HepG2 (cell line): Measurements from ENCODE around the gene NOS1AP. TPM values are rescaled to one million over a fixed set of nuclear protein-coding genes. Genes with fewer than 3 reads are reported as not detected.

Source experiments
- ATAC-seq: fragments of 200-7000 bp; cut with Tn5 transposase; 3 replicates; pipeline ENCODE4 v1.9.1; 2020; ENCODE audit warnings: mild to moderate bottlenecking, moderate library complexity
- BruUV-seq: library from RNA; stranded (reverse); fragments of 400-500 nt; replicated peaks from 2 replicates; lab custom pipeline; 2021; lab: Mats Ljungman, UMichigan
- CTCF ChIA-PET: fragments of 300-600 bp; formaldehyde crosslinking; extraction: SDS; loops from one replicate; lab custom pipeline; 2021; ENCODE audit warnings: low total read pairs, inconsistent platforms, low intra/inter-chr PET ratio; lab: Yijun Ruan, JAX
- POLR2A ChIA-PET: fragments of 350-600 bp; sonication (Branson Sonifier 250); formaldehyde crosslinking; loops from one replicate; lab custom pipeline; 2020; ENCODE audit warnings: antibody characterized with exemption, inconsistent platforms; lab: Yijun Ruan, JAX
- DNase-seq: peaks from one replicate; pipeline ENCODE4 v3.0.0-alpha.2; 2015; ENCODE audit warnings: low spot score
- FAIRE-seq: peaks from 3 replicates; lab custom pipeline; 2011; peaks lifted over from hg19 to GRCh38; lab: Jason Lieb, UNC
- H2AFZ ChIP-seq: one replicate; pipeline ENCODE4 v1.6.1; 2011; ENCODE audit warnings: low read length, inconsistent platforms
- H3K27ac ChIP-seq: fragments of 300-600 bp; 3 replicates; pipeline ENCODE4 v1.8.0; 2011; ENCODE audit warnings: mixed run types, mild to moderate bottlenecking, mixed read lengths, low read length, inconsistent platforms; ENCODE audit not compliant: insufficient read depth; ENCODE audit errors: extremely low read length
- H3K27me3 ChIP-seq, 2 experiments: fragments of 200-600 bp in 1 of 2; 2 replicates in 1 of 2; 3 replicates in 1 of 2; pipeline versions ENCODE4 v1.6.0 to v1.8.0; 2011; ENCODE audit warnings: low read length in 2 of 2, mild to moderate bottlenecking in 2 of 2, moderate library complexity in 2 of 2, inconsistent platforms in 1 of 2; ENCODE audit not compliant: insufficient read depth in 2 of 2, control insufficient read depth in 1 of 2
- H3K36me3 ChIP-seq, 2 experiments: fragments of 200-600 bp in 1 of 2; replicated peaks in 1 of 2; 2 replicates in 1 of 2; 3 replicates in 1 of 2; pipeline versions ENCODE4 v1.5.1 to v1.8.0; 2011; ENCODE audit warnings: low read length in 2 of 2, inconsistent platforms in 1 of 2; ENCODE audit not compliant: insufficient read depth in 2 of 2, control insufficient read depth in 1 of 2
- H3K4me1 ChIP-seq: 2 replicates; pipeline ENCODE4 v1.5.1; 2012; ENCODE audit warnings: low read length, inconsistent platforms; ENCODE audit not compliant: insufficient read depth
- H3K4me2 ChIP-seq: 2 replicates; pipeline ENCODE4 v1.6.0; 2011; ENCODE audit warnings: low read depth, low read length, inconsistent platforms
- H3K4me3 ChIP-seq, 3 experiments: fragments of 200-600 bp in 1 of 3; sonication (generic), shearing (Covaris generic) in 1 of 3; replicated peaks in 1 of 3; 2 replicates each; pipeline ENCODE4 v1.5.1; 2011 to 2016; ENCODE audit warnings: low read length in 3 of 3, inconsistent platforms in 2 of 3, low read depth in 2 of 3, mild to moderate bottlenecking in 2 of 3, control low read depth in 1 of 3, mixed read lengths in 1 of 3; ENCODE audit not compliant: insufficient read depth in 1 of 3
- H3K79me2 ChIP-seq: one replicate; pipeline ENCODE4 v1.6.1; 2011; ENCODE audit warnings: low read length, inconsistent platforms; ENCODE audit not compliant: insufficient read depth
- H3K9ac ChIP-seq: 2 replicates; pipeline ENCODE4 v1.6.0; 2011; ENCODE audit warnings: mild to moderate bottlenecking, low read depth, low read length, inconsistent platforms; ENCODE audit not compliant: insufficient read depth
- H3K9me3 ChIP-seq: 2 replicates; pipeline ENCODE4 v1.5.1; 2012; ENCODE audit warnings: mild to moderate bottlenecking, low read length
- H4K20me1 ChIP-seq: 2 replicates; pipeline ENCODE4 v1.6.0; 2011; ENCODE audit warnings: inconsistent platforms, mild to moderate bottlenecking, low read length, moderate library complexity; ENCODE audit not compliant: insufficient read depth
- ATF7-NPFF ChIP-seq: sonication (generic); formaldehyde crosslinking; IDR thresholded peaks from 2 replicates; pipeline ENCODE4 v1.8.1; 2023; ENCODE audit warnings: mild to moderate bottlenecking, low read depth, missing genetic modification reagents, moderate library complexity
- MEF2D ChIP-seq: sonication (generic); formaldehyde crosslinking; IDR thresholded peaks from 2 replicates; pipeline ENCODE4 v1.5.1; 2020; ENCODE audit warnings: mild to moderate bottlenecking, missing genetic modification reagents
- SOX13 ChIP-seq, 3 experiments: fragments of 450-650 bp in 1 of 3; sonication (generic) in 1 of 3; formaldehyde crosslinking in 1 of 3; IDR thresholded peaks in 2 of 3; conservative IDR thresholded peaks in 1 of 3; 2 replicates each; pipeline versions ENCODE4 v1.5.0 to v1.6.1; 2016 to 2020; ENCODE audit warnings: antibody characterized with exemption in 1 of 3, mild to moderate bottlenecking in 1 of 3, missing compliant biosample characterization in 1 of 3, missing genetic modification reagents in 1 of 3, moderate library complexity in 1 of 3
- ZNF776 ChIP-seq: sonication (generic); formaldehyde crosslinking; IDR thresholded peaks from 2 replicates; pipeline ENCODE4 v1.4.0; 2020; ENCODE audit warnings: mild to moderate bottlenecking, missing genetic modification reagents
- WGBS: methylation state at CpG from one replicate; pipeline ENCODE4 v1.1.6; 2017; ENCODE audit warnings: low lambda C conversion rate; 5-methylcytosine and 5-hydroxymethylcytosine counted together
- in situ Hi-C: cut with HindIII; loops from 2 replicates; pipeline ENCODE4 v1.10.0; 2017; ENCODE audit warnings: low pct_unique_long_range_greater_than_20kb; ENCODE audit not compliant: extremely low pct_ligation_motif_present
- intact Hi-C: fragments of 100-400 bp; cut with micrococcal nuclease; formaldehyde crosslinking; loops from one replicate; pipeline ENCODE4 v1.10.0; 2022; ENCODE audit not compliant: unreplicated experiment
- polyA plus RNA-seq, 8 experiments: library from polyadenylated mRNA; depleted of rRNA in 3 of 8; stranded (reverse) in 7 of 8; unstranded in 1 of 8; fragments of >200 nt; fragmentation: Illumina TruSeq in 4 of 8; extraction: Trizol in 4 of 8; gene quantifications; 2 replicates each; pipeline versions ENCODE4 v1.2.1 to v1.2.3, GENCODE V29; 2011 to 2016; ENCODE audit warnings: low read depth in 4 of 8, missing spikeins in 1 of 8, mixed read lengths in 1 of 8; ENCODE audit not compliant: insufficient read depth in 1 of 8
- total RNA-seq, 5 experiments: library from RNA; depleted of rRNA; stranded (reverse); fragments of >200 nt; fragmentation: Illumina TruSeq; extraction: Trizol; gene quantifications; 2 replicates each; pipeline ENCODE4 v1.2.3, GENCODE V29; 2016; ENCODE audit warnings: low read depth in 1 of 5
- TF ChIP-seq, protein P1 (sequence below): sonication (generic); formaldehyde crosslinking; IDR thresholded peaks from 2 replicates; pipeline ENCODE4 v1.5.0; 2020; ENCODE audit warnings: missing genetic modification reagents

Gene NOS1AP
- total and polyA plus RNA-seq, 2 of the 13 experiments (the other 11 are each of a cell fraction or from before 2014, with no cell fraction given): 2.0 to 3.3 TPM

DNA sequence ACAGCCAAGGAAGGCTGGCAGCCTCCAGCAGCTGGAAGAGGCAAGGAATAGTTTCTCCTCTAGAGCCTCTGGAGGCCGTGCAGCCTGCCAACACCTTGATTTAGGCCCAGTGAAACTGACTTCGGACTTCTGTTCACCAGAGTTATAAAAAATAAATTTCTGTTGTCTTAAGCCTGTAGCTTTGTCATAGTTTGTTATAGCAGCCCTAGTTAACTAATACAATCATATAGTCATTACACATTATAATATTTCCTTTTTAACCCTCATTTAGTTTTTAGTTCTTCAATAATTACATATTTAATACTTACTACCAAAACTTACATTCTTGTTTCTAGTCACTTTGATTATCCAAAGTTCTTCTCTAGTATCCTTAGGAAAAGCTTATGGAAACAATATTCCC lies 20.3 kb downstream of the NOS1AP start (continued):
- TF ChIP-seq, protein P1, sequence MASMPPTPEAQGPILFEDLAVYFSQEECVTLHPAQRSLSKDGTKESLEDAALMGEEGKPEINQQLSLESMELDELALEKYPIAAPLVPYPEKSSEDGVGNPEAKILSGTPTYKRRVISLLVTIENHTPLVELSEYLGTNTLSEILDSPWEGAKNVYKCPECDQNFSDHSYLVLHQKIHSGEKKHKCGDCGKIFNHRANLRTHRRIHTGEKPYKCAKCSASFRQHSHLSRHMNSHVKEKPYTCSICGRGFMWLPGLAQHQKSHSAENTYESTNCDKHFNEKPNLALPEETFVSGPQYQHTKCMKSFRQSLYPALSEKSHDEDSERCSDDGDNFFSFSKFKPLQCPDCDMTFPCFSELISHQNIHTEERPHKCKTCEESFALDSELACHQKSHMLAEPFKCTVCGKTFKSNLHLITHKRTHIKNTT: no peak
- no peak for TF ChIP-seq SOX13 (IDR thresholded peaks at IDR 0.05)
- TF ChIP-seq SOX13 (CRISPR knock-in tag; conservative IDR thresholded peaks at IDR 0.05 in 1 of 2, IDR thresholded peaks at IDR 0.05 in 1 of 2): no peak
- TF ChIP-seq ZNF776 (CRISPR knock-in tag): no peak
- TF ChIP-seq, all 625 proteins: peak for 1

GRCh38 chr1:162090378-162090777 lies 20.9 kb downstream of the NOS1AP start:
- BruUV-seq: no TSS peak
- Histone ChIP-seq H3K27ac (no peak overlapping the region), H4K20me1 (no peaks in the 10 kb centered on the region), H3K79me2 (peaks cover 78% of the 10 kb centered on the region), H2AFZ (no peak overlapping the region), H3K9me3 (no peaks in the 10 kb centered on the region), H3K4me1 (peaks cover 96% of the 10 kb centered on the region), H3K27me3 (no peaks in the 10 kb centered on the region), H3K4me2 (no peak overlapping the region), H3K36me3 (peaks cover 0 to 1% of the 10 kb centered on the region in 2 experiments; a peak in 1 of 5 replicates), H3K9ac (no peak overlapping the region), H3K4me3 (no peak overlapping the region)
- FAIRE-seq (no peak), DNase-seq (no peak), ATAC-seq (no peak)
- intact Hi-C loops (loop anchor here (5.0 kb wide), 1 partner anchor 107 kb away; no protein-coding TSS in a partner anchor), in situ Hi-C loops (no loop called here)
- ChIA-PET CTCF (no interaction called here), POLR2A (no interaction called here)
- WGBS: 91% methylated on average over 2 of the region's 2 CpGs
- TF ChIP-seq ATF7-NPFF (CRISPR knock-in tag): no peak
- no peak for TF ChIP-seq MEF2D
